ENCODE results near the gene EYS. TPM values are rescaled to one million over a fixed set of nuclear protein-coding genes. Genes with fewer than 3 reads are reported as not detected.

EYS gene
- total and polyA plus RNA-seq, 2 experiments from 2014 or later, result 0.04 TPM; not detected in 1

DNA sequence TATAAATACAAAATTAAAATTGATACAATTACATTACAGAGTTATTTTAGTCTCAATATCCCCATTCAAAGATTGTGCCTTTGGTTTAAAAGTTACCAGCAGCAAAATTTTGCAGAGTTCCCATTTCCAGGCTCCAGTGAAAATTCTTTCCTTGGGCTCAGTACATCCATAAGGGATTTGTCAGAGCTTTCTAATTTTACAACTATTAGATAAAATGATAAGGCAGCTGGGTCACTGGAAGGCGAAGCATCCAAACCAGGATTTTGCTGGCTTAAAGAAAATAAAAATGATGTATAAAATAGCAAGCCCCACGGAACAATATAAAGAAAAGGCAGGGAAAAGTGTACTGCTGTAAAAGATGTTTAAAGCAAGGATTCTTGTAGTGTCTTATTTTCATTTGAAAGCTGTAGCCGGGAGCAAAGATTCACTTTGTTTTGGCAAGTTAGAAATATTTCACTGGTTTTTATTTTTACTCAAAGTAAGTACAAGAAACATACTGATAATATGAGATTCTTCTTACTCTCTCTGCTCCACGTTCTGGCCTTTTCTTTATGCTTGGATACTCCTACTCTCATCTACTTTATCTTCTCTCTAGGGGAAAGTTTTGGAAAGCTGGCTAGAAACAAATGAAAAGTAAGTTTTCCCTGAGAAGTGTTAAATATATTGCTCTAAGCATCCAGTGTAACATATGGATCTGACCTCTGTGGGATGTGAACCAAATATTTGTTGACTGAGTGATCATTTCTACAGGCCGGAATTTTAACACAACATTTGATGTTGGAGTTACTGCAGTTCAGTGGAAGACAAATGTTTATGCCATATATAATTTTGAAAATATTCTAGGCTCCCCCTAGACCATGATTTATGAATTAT, 1583.0 kb downstream of the EYS start:
- Histone ChIP-seq H4K20me1 (ENCODE audit: insufficient read depth) (no peaks in the 10 kb centered on the region), H3K9me3 (ENCODE audit: low read depth) (no peaks in the 10 kb centered on the region), H3K9me2 (ENCODE audit: insufficient read depth) (no peaks in the 10 kb centered on the region), H3K36me3 (ENCODE audit: low read depth) (no peaks in the 10 kb centered on the region), H3F3A (ENCODE audit: insufficient read depth) (no peaks in the 10 kb centered on the region), H3K4me3 (no peak overlapping the region), H2AFZ (no peak overlapping the region), H3K79me2 (ENCODE audit: insufficient read depth) (no peaks in the 10 kb centered on the region), H3K27ac (no peak overlapping the region), H3K4me1 (ENCODE audit: insufficient read depth) (no peaks in the 10 kb centered on the region), H3K4me2 (ENCODE audit: unreplicated experiment) (no peak overlapping the region), H3K27me3 (replicated peaks; ENCODE audit: insufficient read depth) (no peaks in the 10 kb centered on the region), H3K9ac (no peak overlapping the region)
- in situ Hi-C loops (cut with MboI), result no loop called here
- DNase-seq, result no peak
- TF ChIP-seq EZH2phosphoT487 (IDR thresholded peaks at IDR 0.05; ENCODE audit: insufficient read depth, low read depth) (no peak), EZH2 (IDR thresholded peaks at IDR 0.05; ENCODE audit: insufficient read depth, poor library complexity, severe bottlenecking) (no peak)
- 28 to 30% methylated on average over 5 of the region's 5 CpGs for WGBS, 2 experiments (ENCODE audit: low coverage in 1 of 2, low lambda C conversion rate in 2 of 2, missing lambda C conversion rate in 2 of 2)

DNA sequence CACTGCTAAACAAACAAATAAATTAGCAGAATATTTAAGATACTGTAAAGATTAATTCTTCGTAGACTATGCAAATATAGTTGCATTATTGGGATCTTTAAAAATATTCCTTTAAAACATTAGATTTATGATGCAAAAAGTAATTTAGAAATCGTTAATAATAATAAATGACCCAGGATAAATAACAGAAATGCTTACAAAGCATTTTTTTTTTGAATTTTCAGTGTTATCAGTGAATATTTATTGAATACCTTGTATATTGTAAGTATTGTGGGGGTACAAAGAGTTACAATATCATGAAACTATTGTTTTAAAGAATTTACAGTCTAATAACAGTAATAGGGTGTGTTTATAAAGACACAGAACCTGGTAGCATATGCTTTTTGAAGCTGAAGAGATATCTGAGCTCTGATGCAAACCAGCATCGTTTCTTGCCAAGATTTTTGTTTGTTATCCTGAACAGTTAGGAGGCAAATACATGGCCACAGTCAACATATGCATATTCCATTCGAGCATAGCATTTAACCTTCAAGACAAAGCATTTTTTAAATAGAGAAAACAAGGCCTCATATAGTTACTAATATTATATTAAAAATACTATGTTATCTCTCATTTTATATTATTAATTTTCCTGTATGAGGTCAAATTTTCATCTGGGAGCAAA, 1584.2 kb downstream of the EYS start:
- Histone ChIP-seq H3K9ac (no peak overlapping the region), H3K9me3 (ENCODE audit: low read depth) (no peaks in the 10 kb centered on the region), H2AFZ (no peak overlapping the region), H3K79me2 (ENCODE audit: insufficient read depth) (no peaks in the 10 kb centered on the region), H3K9me2 (ENCODE audit: insufficient read depth) (no peaks in the 10 kb centered on the region), H3K36me3 (ENCODE audit: low read depth) (no peaks in the 10 kb centered on the region), H3K4me1 (ENCODE audit: insufficient read depth) (no peaks in the 10 kb centered on the region), H3K27ac (no peak overlapping the region), H3F3A (ENCODE audit: insufficient read depth) (no peaks in the 10 kb centered on the region), H4K20me1 (ENCODE audit: insufficient read depth) (no peaks in the 10 kb centered on the region), H3K27me3 (replicated peaks; ENCODE audit: insufficient read depth) (no peaks in the 10 kb centered on the region), H3K4me2 (ENCODE audit: unreplicated experiment) (no peak overlapping the region), H3K4me3 (no peak overlapping the region)
- in situ Hi-C loops (cut with MboI), result no loop called here
- TF ChIP-seq EZH2 (IDR thresholded peaks at IDR 0.05; ENCODE audit: insufficient read depth, poor library complexity, severe bottlenecking), result no peak
- no peak for TF ChIP-seq EZH2phosphoT487 (IDR thresholded peaks at IDR 0.05; ENCODE audit: insufficient read depth, low read depth)
- WGBS, 2 experiments (ENCODE audit: low coverage in 1 of 2, low lambda C conversion rate in 2 of 2, missing lambda C conversion rate in 2 of 2), result 13 to 16% methylated on average over 4 of the region's 4 CpGs
- DNase-seq, result no peak

DNA sequence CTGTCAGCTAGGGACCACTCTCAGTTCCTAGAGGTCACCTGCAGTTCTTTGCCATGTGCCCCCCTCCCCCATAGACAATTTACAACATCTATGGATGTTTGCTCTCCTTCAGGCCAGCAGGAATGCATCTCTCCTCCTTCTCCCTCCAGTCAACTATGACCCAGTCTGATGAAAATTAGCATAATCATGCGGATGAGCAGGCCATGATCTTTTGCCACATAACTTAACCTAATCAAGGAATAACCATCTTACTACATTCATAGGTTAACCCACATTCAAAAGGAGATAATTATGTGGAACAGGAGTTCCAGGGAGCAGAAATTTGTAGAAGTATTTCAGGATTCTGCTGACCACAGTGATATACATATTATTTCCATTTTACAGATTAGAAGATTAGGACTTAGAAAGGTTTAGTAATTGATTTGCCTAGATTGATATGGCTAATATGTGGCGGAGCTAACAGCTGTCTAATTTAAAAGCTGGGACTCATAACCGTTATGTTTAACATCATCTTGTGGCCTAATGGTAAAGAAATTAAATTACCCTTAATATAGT, 1585.9 kb downstream of the EYS start:
- no peak overlapping the region for H3K4me3 ChIP-seq
- H3F3A ChIP-seq (ENCODE audit: insufficient read depth), result no peaks in the 10 kb centered on the region
- H3K79me2 ChIP-seq (ENCODE audit: insufficient read depth), result no peaks in the 10 kb centered on the region
- H3K27ac ChIP-seq, result no peak overlapping the region
- H3K9me3 ChIP-seq (ENCODE audit: low read depth), result no peaks in the 10 kb centered on the region
- no peaks in the 10 kb centered on the region for H4K20me1 ChIP-seq (ENCODE audit: insufficient read depth)
- in situ Hi-C loops (cut with MboI), result no loop called here
- no peak overlapping the region for H3K4me2 ChIP-seq (ENCODE audit: unreplicated experiment)
- H3K36me3 ChIP-seq (ENCODE audit: low read depth), result no peaks in the 10 kb centered on the region
- DNase-seq, result no peak
- no peaks in the 10 kb centered on the region for H3K4me1 ChIP-seq (ENCODE audit: insufficient read depth)
- no peak overlapping the region for H2AFZ ChIP-seq
- no peaks in the 10 kb centered on the region for H3K9me2 ChIP-seq (ENCODE audit: insufficient read depth)
- 50 to 54% methylated on average over 3 of the region's 3 CpGs for WGBS, 2 experiments (ENCODE audit: low coverage in 1 of 2, low lambda C conversion rate in 2 of 2, missing lambda C conversion rate in 2 of 2)
- TF ChIP-seq EZH2 (IDR thresholded peaks at IDR 0.05; ENCODE audit: insufficient read depth, poor library complexity, severe bottlenecking) (no peak), EZH2phosphoT487 (IDR thresholded peaks at IDR 0.05; ENCODE audit: insufficient read depth, low read depth) (no peak)
- H3K9ac ChIP-seq, result no peak overlapping the region
- no peaks in the 10 kb centered on the region for H3K27me3 ChIP-seq (replicated peaks; ENCODE audit: insufficient read depth)

DNA sequence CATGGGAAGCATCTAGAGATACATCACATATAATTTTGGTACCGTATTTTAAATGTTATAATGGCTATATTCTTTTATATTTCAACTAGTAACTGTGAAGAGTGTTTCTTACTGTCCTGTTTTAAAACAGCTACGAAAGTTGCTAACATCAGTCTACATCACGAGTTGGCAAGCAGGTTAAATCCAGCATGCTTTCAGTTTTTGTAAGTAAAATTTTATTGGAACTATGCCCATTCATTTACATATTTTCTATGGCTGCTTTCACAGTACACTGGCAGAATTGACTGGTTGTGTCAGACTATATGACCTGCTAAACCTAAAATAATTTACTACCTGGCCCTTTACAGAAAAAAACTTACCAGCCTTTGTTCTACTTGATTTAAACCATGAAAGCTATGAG, 1593.3 kb downstream of the EYS start:
- WGBS, 2 experiments (ENCODE audit: low coverage in 1 of 2, low lambda C conversion rate in 2 of 2, missing lambda C conversion rate in 2 of 2), result 21 to 25% methylated on average over 3 of the region's 3 CpGs
- H3K4me1 ChIP-seq (ENCODE audit: insufficient read depth), result no peaks in the 10 kb centered on the region
- H4K20me1 ChIP-seq (ENCODE audit: insufficient read depth), result no peaks in the 10 kb centered on the region
- no peak overlapping the region for H3K4me3 ChIP-seq
- no peaks in the 10 kb centered on the region for H3K9me2 ChIP-seq (ENCODE audit: insufficient read depth)
- DNase-seq, result no peak
- H3K9me3 ChIP-seq (ENCODE audit: low read depth), result no peaks in the 10 kb centered on the region
- no peak overlapping the region for H2AFZ ChIP-seq
- no peak for TF ChIP-seq EZH2 (IDR thresholded peaks at IDR 0.05; ENCODE audit: insufficient read depth, poor library complexity, severe bottlenecking)
- no peaks in the 10 kb centered on the region for H3K27me3 ChIP-seq (replicated peaks; ENCODE audit: insufficient read depth)
- no peaks in the 10 kb centered on the region for H3K79me2 ChIP-seq (ENCODE audit: insufficient read depth)
- H3K27ac ChIP-seq, result no peak overlapping the region
- no peak overlapping the region for H3K9ac ChIP-seq
- no peaks in the 10 kb centered on the region for H3F3A ChIP-seq (ENCODE audit: insufficient read depth)
- no peaks in the 10 kb centered on the region for H3K36me3 ChIP-seq (ENCODE audit: low read depth)
- in situ Hi-C loops (cut with MboI), result no loop called here
- H3K4me2 ChIP-seq (ENCODE audit: unreplicated experiment), result no peak overlapping the region

Data from GM23248 (cell line).